Left ventricle myocardium inferior (tissue), 1 donor: Measurements from ENCODE around the gene SYTL1. TPM values are rescaled to one million over a fixed set of nuclear protein-coding genes. Genes with fewer than 3 reads are reported as not detected.
A peak's percentile ranks its signal among the peaks of the same experiment; 100 is the strongest.

Experiments
- DNase-seq: peaks from one replicate; pipeline ENCODE4 v3.0.0-alpha.2; 2020
- H3K27ac ChIP-seq: fragments of 200-600 bp; replicated peaks from 2 replicates; pipeline ENCODE4 v1.8.0; 2021
- H3K27me3 ChIP-seq: fragments of 200-600 bp; 2 replicates; pipeline ENCODE4 v1.8.0; 2021; ENCODE audit warnings: low read depth
- H3K36me3 ChIP-seq: fragments of 200-600 bp; 2 replicates; pipeline ENCODE4 v1.8.0; 2021
- H3K4me1 ChIP-seq: fragments of 200-600 bp; 2 replicates; pipeline ENCODE4 v1.8.0; 2021
- H3K4me3 ChIP-seq: fragments of 200-600 bp; 2 replicates; pipeline ENCODE4 v1.8.0; 2021; ENCODE audit warnings: mild to moderate bottlenecking, moderate library complexity
- H3K9me3 ChIP-seq: fragments of 200-600 bp; replicated peaks from 2 replicates; pipeline ENCODE4 v1.8.0; 2021
- intact Hi-C: fragments of 100-400 bp; cut with micrococcal nuclease; formaldehyde crosslinking; loops from one replicate; pipeline ENCODE4 v1.11.0; 2022
- total RNA-seq: library from RNA; stranded (reverse); fragmentation: NEBNext Ultra II Directional; extraction: Animal tissue kit (Norgen Biotek cat#: 25700); gene quantifications from one replicate; pipeline ENCODE4 v1.2.1, GENCODE V29; 2021
- TF ChIP-seq, protein P1 (sequence below): fragments of 200-600 bp; IDR thresholded peaks from 2 replicates; pipeline ENCODE4 v1.8.0; 2021; ENCODE audit warnings: antibody characterized with exemption, mild to moderate bottlenecking, borderline replicate concordance
- donor health status: DM: no; HTN: yes; CAD: no; lungs with severe emphysema.

Gene SYTL1
- total RNA-seq, 1 donor from 2014 or later = 1.1 TPM

DNA sequence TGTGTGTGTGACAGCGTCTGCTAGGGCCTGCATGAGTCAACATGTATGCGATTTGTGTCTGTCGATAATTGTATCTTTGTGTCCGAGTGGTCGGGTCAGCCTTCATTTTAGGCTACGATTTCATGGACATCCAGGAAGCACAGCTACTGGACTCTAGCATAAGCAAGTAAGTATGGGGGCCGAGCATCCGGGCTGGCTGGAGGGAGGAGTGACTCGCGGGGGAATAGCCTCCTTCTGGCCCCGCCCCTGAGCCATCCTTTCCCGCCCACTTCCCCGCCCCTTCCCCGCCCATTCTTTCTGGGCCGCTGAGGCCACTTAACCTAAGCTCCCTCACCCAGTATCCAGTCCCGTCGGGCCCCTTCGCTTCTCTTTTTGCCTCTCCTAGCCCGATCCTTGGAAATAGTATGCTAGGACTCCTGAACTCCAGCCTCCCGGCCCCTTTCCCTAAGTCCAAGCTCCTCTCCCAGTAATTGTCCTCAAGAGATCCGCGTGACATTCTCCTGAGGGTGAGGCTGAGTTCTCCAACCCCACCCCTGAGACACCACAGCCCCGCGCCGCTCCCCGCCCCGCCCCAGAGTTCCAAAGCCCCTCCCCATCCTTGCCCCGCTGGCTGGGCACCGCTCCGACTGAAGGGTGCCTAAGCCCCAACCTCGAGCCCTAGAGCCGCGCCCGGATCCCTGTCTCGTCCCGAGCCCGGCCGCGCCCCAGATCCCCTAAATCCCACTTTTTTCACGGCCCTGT lies 23.7 kb downstream of the SYTL1 start:
- peaks cover 61% of the 10 kb centered on the region for H3K4me1 ChIP-seq
- peak overlapping the region; percentile 91 for H3K4me3 ChIP-seq
- TF ChIP-seq, protein P1, sequence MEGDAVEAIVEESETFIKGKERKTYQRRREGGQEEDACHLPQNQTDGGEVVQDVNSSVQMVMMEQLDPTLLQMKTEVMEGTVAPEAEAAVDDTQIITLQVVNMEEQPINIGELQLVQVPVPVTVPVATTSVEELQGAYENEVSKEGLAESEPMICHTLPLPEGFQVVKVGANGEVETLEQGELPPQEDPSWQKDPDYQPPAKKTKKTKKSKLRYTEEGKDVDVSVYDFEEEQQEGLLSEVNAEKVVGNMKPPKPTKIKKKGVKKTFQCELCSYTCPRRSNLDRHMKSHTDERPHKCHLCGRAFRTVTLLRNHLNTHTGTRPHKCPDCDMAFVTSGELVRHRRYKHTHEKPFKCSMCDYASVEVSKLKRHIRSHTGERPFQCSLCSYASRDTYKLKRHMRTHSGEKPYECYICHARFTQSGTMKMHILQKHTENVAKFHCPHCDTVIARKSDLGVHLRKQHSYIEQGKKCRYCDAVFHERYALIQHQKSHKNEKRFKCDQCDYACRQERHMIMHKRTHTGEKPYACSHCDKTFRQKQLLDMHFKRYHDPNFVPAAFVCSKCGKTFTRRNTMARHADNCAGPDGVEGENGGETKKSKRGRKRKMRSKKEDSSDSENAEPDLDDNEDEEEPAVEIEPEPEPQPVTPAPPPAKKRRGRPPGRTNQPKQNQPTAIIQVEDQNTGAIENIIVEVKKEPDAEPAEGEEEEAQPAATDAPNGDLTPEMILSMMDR = no peak
- intact Hi-C loops = no loop called here
- no peaks in the 10 kb centered on the region for H3K27me3 ChIP-seq
- DNase-seq = peak; percentile 91
- H3K9me3 ChIP-seq = no peaks in the 10 kb centered on the region
- H3K36me3 ChIP-seq = peaks cover 46% of the 10 kb centered on the region
- peak overlapping the region; percentile 100 for H3K27ac ChIP-seq

DNA sequence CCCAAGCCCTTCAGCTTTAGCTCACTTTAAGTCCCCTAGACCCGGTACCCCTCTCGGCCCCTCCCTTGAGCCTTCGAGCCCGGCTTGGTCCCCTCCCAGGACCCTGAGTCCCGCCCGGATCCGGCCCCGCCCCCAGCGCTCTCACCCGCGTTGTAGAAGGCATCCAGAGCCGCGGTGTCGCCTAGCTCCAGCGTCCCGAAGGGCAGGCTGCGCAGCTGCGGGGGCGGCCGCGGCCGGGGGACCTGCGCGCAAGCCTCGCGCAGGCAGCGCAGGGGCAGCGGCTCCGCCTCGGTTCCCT lies 24.2 kb downstream of the SYTL1 start:
- Histone ChIP-seq H3K27me3 (no peaks in the 10 kb centered on the region), H3K36me3 (peaks cover 41% of the 10 kb centered on the region), H3K4me1 (peaks cover 56% of the 10 kb centered on the region), H3K27ac (peak overlapping the region; percentile 100), H3K4me3 (peak overlapping the region; percentile 91), H3K9me3 (no peaks in the 10 kb centered on the region)
- DNase-seq = peak; percentile 94
- intact Hi-C loops = no loop called here
- TF ChIP-seq, protein P1 = no peak

DNA sequence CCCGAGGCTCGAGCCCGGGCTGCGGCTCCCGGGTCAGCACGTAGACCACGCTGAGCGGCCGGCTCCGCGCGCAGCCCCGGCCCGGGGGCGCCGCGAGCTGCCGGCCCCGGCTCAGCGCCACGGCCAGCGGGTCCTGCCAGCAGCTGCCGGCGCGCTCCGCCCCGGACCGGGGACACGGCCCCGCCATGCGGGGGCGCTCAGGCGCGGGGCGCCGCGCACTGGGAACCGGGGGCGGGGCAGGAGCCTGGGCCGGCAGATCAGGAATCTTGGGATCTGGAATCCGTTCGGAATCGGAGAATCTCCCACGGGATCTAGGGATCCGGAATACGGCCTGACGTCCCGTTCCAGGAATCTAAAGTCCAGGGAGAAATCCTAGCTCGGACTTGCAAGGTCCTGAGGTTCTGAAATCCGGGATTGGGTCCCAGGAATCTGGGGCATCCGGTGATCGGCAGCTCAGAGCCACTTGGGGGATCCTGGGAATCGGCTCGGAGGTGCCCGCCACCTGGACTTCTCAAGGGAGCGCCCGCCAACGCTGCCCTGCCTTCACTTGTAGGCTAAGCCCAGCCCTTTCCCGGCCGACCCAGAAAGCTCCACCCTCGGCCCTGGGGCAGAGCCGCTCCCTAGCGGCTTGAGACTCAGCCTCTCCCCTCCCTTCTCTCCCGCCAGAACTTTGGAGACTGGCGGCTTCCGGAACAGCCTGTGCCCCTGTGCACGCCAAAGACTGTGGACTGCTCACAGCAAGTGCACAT lies 24.8 kb downstream of the SYTL1 start, which contains the start of gene MAP3K6:
TSS of gene MAP3K6 (minus strand) at position 551 of the 749 bp plus-strand sequence. CDS start at position 187, 364 bp downstream.
- peak within 1 kb of the TSS; percentile 100 for H3K27ac ChIP-seq
- no peaks in the 10 kb centered on the region for H3K27me3 ChIP-seq
- intact Hi-C loops = no loop called here
- peak; percentile 94 for DNase-seq
- H3K4me1 ChIP-seq = peaks cover 56% of the 10 kb centered on the region
- H3K9me3 ChIP-seq = no peaks in the 10 kb centered on the region
- peak within 1 kb of the TSS; percentile 91 for H3K4me3 ChIP-seq
- H3K36me3 ChIP-seq = peaks cover 36% of the 10 kb centered on the region
- TF ChIP-seq, protein P1 = peak; percentile 46

DNA sequence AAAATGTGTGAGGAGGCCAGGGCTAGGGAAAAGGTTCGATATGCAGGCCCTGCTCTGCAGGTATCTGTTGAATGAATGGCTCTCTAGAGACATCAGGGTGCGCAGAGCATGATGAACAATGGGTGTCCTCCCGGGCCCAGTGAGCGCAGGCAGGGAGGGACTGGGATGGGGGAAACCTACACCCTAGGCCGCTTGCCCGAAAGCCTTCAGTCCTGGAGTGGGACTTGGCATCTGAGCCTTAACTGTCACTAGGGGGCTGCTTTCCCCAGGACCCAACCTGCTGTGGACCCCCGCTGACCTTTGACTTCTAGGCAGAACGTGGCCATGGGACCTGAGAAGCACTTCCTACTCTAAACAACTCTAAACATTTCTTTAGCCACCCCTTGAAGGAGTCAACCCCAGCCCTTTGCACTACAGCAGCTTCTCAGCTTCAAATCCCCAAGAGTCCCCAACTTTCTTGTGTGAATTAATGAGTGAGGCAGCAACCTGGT lies 25.4 kb downstream of the SYTL1 start:
- intact Hi-C loops = no loop called here
- no peak for DNase-seq
- peaks cover 56% of the 10 kb centered on the region for H3K4me1 ChIP-seq
- TF ChIP-seq, protein P1 = no peak
- no peaks in the 10 kb centered on the region for H3K9me3 ChIP-seq
- no peaks in the 10 kb centered on the region for H3K27me3 ChIP-seq
- peak overlapping the region; percentile 100 for H3K27ac ChIP-seq
- H3K36me3 ChIP-seq = peaks cover 30% of the 10 kb centered on the region
- peak overlapping the region; percentile 91 for H3K4me3 ChIP-seq

DNA sequence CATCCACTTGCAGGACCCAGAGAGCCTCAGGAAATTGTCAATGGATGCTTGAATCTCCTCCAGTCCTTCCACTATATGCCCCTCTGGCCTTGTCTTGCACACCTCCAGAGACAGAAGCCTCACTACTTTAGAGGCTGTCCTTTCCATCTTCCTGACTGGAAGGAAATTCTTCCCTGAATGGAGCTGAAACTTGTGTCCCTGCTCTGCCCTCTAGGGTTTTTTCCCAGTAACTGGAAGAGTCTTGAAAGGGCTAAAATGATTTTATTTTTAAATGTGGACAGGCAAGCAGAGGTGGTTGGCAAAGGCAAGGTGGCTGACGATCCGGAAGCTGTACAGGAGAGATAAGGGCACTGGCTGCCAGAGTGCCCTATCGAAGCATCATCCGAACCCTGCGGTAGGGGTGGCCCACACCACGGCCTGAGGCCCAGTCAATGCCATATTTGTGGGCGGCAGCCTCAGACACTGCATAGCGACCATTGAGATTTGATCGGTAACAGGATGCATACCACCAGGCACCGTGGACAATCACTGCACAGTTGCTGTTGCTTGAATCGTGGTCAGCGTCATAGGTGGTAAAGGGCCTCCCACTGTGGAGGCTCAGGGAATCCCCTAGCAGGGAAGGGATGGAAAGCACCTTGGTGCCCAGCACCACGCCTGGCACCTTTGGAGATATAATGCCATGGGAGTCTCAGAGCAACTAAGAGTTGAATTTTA lies 27.2 kb downstream of the SYTL1 start:
- H3K36me3 ChIP-seq = peaks cover 11% of the 10 kb centered on the region
- H3K27ac ChIP-seq = peak overlapping the region; percentile 100
- TF ChIP-seq, protein P1 = peak; percentile 33
- no peaks in the 10 kb centered on the region for H3K27me3 ChIP-seq
- H3K9me3 ChIP-seq = no peaks in the 10 kb centered on the region
- H3K4me3 ChIP-seq = no peak overlapping the region
- DNase-seq = no peak
- H3K4me1 ChIP-seq = peaks cover 51% of the 10 kb centered on the region
- intact Hi-C loops = no loop called here
